ENCODE data around the gene GPR65. TPM values are rescaled to one million over a fixed set of nuclear protein-coding genes. Genes with fewer than 3 reads are reported as not detected.

GPR65 gene
- total and polyA plus RNA-seq, 10 of the 15 experiments (the other 5 are each of a cell fraction or from before 2014, with no cell fraction given) = 4.4 to 14.7 (median 9.4) TPM

DNA sequence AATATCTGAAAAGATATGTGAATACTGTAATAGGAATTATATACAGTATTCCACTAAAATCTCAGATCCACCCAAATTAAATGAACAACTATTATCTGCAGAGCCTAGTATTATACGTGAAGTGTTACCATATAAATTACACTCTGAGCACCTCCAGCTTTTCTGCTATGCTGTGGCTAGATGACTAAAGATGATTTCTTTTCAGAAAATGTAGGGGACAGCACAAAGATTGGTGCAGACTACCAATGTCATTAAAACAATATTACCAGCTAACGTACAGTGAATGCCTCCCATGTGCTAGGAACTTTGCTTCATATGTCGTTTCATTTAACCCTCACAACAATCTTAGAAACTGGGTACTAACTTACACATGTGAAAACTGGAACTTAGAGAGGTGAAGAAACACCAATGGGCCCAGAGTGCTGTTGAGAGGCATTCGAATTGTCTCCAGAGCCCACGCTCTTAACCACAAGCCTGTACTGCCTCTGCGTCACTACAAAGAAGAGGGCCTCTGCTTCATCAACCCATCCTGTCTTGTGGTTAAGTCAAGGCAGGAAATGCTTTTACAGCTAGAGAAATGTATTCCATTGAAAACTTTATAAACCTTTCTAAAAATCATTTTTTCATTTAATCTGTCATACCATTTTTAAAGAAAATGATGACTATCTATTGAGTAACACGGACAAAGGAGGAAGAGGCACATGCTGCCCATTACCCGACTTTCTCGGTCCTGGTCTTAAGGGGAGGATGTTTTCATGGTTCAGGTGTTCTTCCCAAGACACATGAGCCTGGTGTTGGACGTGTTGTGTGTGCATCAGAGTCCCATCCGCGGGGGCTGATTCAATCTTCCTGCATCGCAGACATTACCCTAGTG lies 1.3 kb downstream of the GPR65 start (continued):
- no peak for TF ChIP-seq CBX3 (IDR thresholded peaks at IDR 0.05; ENCODE audit: borderline replicate concordance, low read depth)
- TF ChIP-seq PAX8 (IDR thresholded peaks at IDR 0.05) = 0 out of 2 replicates have a peak, but pooled peaks have one; percentile 10
- TF ChIP-seq CBX5 (IDR thresholded peaks at IDR 0.05; ENCODE audit: low read depth) = 0 out of 2 replicates have a peak, but pooled peaks have one; percentile 71
- no peak for TF ChIP-seq CEBPB (IDR thresholded peaks at IDR 0.05; ENCODE audit: borderline replicate concordance in 1 of 2, low read depth in 2 of 2, low read length in 2 of 2)
- TF ChIP-seq SMAD1 (IDR thresholded peaks at IDR 0.05; ENCODE audit: low read depth, partially characterized antibody) = no peak
- TF ChIP-seq EP300 (IDR thresholded peaks at IDR 0.05; ENCODE audit: borderline replicate concordance in 1 of 2, control insufficient read depth in 1 of 2, low read depth in 2 of 2, low read length in 2 of 2) = peak; percentile 79 to 85; a peak in 3 of 4 replicates
- TF ChIP-seq NKRF (conservative IDR thresholded peaks at IDR 0.05) = peak; percentile 54; the same call in 1 of the 2 replicates
- no peak for TF ChIP-seq ATF3 (IDR thresholded peaks at IDR 0.05; ENCODE audit: borderline replicate concordance, extremely low read depth, low read depth, low read length)
- no peak for TF ChIP-seq IRF3 (IDR thresholded peaks at IDR 0.05)
- no peak; the same call in 1 of the 2 replicates for TF ChIP-seq USF2 (IDR thresholded peaks at IDR 0.05; ENCODE audit: borderline replicate concordance, low read depth, low read length)
- TF ChIP-seq DPF2 (IDR thresholded peaks at IDR 0.05) = peak; percentile 82
- TF ChIP-seq CBFB (IDR thresholded peaks at IDR 0.05; ENCODE audit: low read depth) = peak; percentile 97
- no peak for TF ChIP-seq ZNF207 (IDR thresholded peaks at IDR 0.05; ENCODE audit: borderline replicate concordance)
- no peak for TF ChIP-seq KLF5 (IDR thresholded peaks at IDR 0.05; ENCODE audit: partially characterized antibody)
- 0 out of 2 replicates have a peak, but pooled peaks have one; percentile 13 for TF ChIP-seq RB1 (IDR thresholded peaks at IDR 0.05; ENCODE audit: borderline replicate concordance)
- peak; percentile 82; the same call in 1 of the 2 replicates for TF ChIP-seq RCOR1 (conservative IDR thresholded peaks at IDR 0.05; ENCODE audit: low read depth, low read length)
- TF ChIP-seq MYC (IDR thresholded peaks at IDR 0.05; ENCODE audit: insufficient read depth, insufficient read length, insufficient replicate concordance, low read length, severe bottlenecking) = no peak
- no peak for TF ChIP-seq STAT3 (IDR thresholded peaks at IDR 0.05; ENCODE audit: low read depth, low read length)
- peak; percentile 75; the same call in 1 of the 2 replicates for TF ChIP-seq NFIC (IDR thresholded peaks at IDR 0.05; ENCODE audit: low read depth, low read length)

All from GM12878 (cell line).